GM19025 (cell line): ENCODE data around the gene PCDHB12.

Experiments used
- ATAC-seq: cut with Tn5 transposase; IDR thresholded peaks from one replicate; pipeline ENCODE4 v1.9.1; 2021; ENCODE audit warnings: mild to moderate bottlenecking, low read depth, moderate library complexity; ENCODE audit not compliant: unreplicated experiment

PCDHB12 gene

DNA sequence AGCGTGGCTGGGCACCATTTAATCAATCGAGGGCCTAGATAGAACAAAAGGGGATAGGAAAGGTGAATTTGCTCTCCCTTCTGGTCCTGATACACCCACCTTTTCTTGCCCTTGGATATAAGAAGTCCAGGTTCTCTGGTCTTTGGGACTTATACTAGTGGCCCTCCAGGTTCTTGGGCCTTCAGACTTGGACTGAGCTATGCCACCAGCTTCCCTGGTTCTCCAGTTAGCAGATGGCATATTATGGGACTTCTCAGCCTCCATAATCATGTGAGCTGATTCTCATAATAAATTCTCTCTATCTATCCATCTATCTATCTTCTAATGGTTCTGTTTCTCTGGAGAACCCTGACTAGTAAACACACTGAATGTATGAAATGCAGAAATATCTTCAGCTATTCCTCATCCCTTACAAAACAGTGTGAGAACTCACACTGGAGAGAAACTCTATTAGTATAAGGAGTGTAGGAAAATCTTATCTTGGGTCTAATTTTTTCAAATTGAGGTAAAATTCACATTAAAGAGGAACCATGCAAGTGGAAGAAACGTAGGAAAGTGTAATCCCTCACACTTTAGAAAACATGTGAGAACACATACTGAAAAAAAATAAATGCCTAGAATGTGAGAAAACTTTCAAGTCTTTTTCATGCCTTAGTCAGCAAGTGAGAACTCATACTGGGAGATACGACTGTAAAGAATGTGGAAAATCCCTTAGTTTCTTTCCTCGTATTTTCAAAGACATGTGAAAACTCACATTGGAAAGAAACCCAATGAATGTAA lies 52.1 kb downstream of the PCDHB12 start:
- ATAC-seq: no peak

DNA sequence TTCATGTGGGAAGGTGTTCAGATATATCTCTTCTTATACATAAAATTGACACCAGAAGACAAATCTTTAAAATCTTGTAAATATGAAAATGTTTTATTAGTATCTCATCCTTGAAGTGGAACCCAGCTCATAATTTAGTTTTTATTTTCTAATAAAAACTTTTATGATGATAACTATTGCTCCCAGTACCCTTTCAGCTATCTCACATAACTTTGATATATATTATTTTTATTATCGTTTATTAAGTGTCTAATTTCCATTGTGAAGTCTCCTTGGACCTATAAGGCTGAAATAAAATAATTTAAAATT lies 52.7 kb downstream of the PCDHB12 start:
- no peak for ATAC-seq
